GM19395 (cell line): Measurements from ENCODE around the gene RNF43.

Experiments used
- ATAC-seq: cut with Tn5 transposase; IDR thresholded peaks from one replicate; pipeline ENCODE4 v1.9.1; 2021; ENCODE audit warnings: mild to moderate bottlenecking, moderate library complexity; ENCODE audit not compliant: unreplicated experiment

Gene RNF43

GRCh38 chr17:58417300-58418092, at the start of gene RNF43:
TSS of gene RNF43 (minus strand) at chr17:58417534. CDS start at chr17:58415577, 1,957 bp downstream.
- peak; percentile 93 for ATAC-seq

- ATAC-seq = no peak
These were observed 38.2 kb upstream of the RNF43 start for GRCh38 chr17:58455491-58455890.

GRCh38 chr17:58452738-58453137, 35.4 kb upstream of the RNF43 start:
- no peak for ATAC-seq

GRCh38 chr17:58447039-58447975, 30.0 kb upstream of the RNF43 start:
- no peak for ATAC-seq

- ATAC-seq = no peak
These were observed 28.8 kb upstream of the RNF43 start for GRCh38 chr17:58446086-58446485.

- ATAC-seq = no peak
These were observed 19.5 kb upstream of the RNF43 start for GRCh38 chr17:58436805-58437239.

- no peak for ATAC-seq
These were observed 18.9 kb upstream of the RNF43 start for GRCh38 chr17:58436245-58436644.

GRCh38 chr17:58432806-58433573, 15.7 kb upstream of the RNF43 start:
- ATAC-seq = no peak

GRCh38 chr17:58427807-58428206, 10.5 kb upstream of the RNF43 start:
- ATAC-seq = no peak

- ATAC-seq = no peak
These were observed 4.4 kb upstream of the RNF43 start for GRCh38 chr17:58421711-58422110.

- ATAC-seq = no peak
These were observed 3.5 kb upstream of the RNF43 start for GRCh38 chr17:58420827-58421226.

- no peak for ATAC-seq
These were observed 416 bp downstream of the RNF43 start for GRCh38 chr17:58416937-58417299.

GRCh38 chr17:58416396-58416795, 938 bp downstream of the RNF43 start:
- ATAC-seq = no peak

- ATAC-seq = no peak
These were observed 1.8 kb downstream of the RNF43 start for GRCh38 chr17:58415371-58416055.

- no peak for ATAC-seq
These were observed 2.7 kb downstream of the RNF43 start for GRCh38 chr17:58414596-58414997.

GRCh38 chr17:58413684-58414083, 3.6 kb downstream of the RNF43 start:
- no peak for ATAC-seq

GRCh38 chr17:58412961-58413586, 4.3 kb downstream of the RNF43 start:
- no peak for ATAC-seq

GRCh38 chr17:58412064-58412703, 5.2 kb downstream of the RNF43 start:
- ATAC-seq = no peak

GRCh38 chr17:58411408-58411894, 5.9 kb downstream of the RNF43 start:
- ATAC-seq = no peak
